CD4-positive, alpha-beta T cell treated with Interleukin-17A for 1 hour (primary cell): ENCODE measurements around the gene COA1.
"Not testable (repeated sequence)": the region's sequence is repeated elsewhere in the genome, so short reads cannot be mapped to it uniquely, and the experiment has no call there.

ENCODE experiments used
- DNase-seq: peaks from one replicate; pipeline ENCODE4 v3.0.0-alpha.2; 2020

Gene COA1

DNA sequence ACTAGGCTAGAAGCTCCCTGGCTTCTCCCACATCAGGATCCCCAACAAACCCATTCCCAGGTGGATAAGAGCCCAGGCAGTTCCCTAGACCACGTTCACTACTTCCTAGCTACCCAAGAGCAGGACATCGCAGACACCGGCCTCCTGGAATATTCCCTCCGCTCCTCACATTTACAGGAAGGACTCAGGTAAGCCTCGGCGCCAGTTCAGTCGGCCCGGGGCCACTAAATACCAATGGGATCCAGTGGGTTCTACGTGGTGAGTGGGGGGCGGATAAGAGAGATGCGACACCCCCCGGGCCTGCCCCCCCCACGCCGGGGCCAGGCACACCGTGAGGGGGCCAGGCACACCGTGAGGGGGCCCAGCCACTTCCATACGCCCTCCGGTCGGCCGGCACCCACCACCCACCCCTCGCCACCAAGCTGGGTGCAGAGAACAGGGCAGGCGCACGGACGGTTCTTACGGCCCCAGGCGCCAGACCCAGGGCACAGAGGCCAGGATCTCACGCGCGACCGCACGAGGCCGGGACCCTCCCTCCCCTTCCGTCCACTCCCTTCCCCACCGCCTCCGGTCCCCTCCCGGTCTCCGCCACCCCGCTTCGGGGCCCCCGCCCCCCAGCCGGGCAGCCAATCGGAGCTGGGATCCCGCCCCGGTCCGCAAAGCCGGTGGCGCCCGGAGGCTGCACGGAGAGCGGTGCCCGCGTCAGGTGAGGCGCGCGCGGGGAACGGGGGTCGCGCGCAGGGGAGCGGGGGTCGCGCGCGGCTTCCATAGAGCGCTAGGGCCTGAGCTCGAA lies 28.9 kb upstream of the COA1 start, which contains the start of gene BLVRA:
Gene BLVRA, plus strand, starts transcription at position 652 of the 793 bp plus-strand sequence. CDS start 12,479 bp downstream, outside the sequence.
- peak; percentile 75 for DNase-seq

DNA sequence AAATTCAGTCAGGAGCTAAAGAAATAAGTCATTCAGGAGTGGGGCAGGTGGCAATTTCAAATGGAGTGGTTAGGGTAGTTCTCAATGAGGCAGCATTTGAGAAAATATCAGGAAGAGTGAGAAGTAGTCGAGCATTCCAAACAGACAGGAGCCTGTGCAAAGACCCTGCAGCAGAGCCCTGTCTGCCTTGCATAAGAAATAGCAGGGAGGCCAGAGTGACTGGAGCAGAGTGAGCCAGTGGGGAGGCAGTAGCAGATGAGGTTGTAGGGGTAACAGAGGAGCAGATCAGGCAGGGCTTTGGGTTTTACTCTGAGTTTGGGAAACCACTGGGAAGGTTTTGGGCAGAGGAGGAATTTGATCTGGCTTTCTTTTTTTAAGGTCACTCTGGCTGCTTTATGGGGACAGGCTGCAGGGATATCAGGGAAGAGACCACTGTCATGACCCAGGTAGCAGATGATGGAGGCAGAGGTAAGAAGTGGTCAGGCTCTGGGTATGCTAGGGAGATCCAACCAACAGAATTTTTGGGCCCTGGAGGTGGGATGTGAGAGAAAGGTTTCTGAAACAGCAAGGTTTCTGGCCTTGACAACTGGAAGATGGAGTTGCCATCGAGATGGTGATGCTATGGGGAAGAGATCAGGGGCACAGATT lies 27.9 kb upstream of the COA1 start:
- no peak for DNase-seq

DNA sequence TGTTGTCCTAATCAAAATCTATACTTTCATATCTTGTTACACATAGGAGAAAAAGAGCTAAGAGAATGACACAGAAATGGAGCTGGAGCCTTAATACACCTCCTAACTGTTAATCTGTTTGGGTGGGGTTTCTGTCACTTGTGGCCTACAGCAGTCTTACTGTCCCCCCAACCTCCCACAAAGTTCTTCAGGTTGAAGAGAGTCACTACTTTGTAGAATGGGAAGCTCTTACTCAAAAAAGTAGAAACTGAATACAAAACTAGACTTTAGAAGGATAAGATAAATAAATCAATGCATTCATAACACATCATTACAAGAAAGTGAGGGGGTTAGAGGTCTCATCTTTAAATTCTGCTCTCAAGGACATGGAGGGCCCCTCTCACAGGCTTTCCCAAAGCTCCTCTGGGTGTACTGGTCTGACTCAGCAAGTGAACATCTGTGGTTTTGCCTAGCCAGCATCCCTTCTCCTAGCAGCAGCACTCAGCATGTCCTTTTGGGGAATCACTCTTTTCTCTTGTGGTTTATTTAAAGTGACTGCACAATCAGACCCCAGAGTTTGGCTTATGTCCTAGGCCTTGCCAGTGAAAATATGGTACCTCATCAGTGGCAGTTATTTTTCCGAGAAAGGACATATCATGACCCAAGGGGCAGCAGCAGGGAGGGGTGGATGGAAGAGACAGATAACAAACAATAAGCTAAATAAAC lies 27.2 kb upstream of the COA1 start:
- no peak for DNase-seq

DNA sequence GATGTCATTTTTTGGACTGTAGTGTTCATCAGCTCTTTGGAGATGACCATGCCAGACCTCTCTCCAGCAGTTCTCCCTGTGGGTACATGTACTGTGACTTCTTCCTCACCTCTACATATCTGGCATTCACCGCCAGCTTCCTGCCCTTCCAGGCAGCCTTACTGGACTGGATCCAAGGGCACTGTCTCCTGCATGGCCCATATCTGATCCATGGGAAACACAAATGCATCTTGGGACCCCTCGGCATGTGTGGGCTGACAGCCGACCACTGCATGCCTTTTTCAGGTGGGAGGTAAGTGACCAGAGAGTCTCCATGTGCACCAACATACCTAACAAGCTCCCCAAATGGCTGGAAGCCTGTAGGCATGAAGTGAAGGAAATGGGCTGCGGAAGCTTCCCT lies 25.3 kb upstream of the COA1 start:
- no peak for DNase-seq

DNA sequence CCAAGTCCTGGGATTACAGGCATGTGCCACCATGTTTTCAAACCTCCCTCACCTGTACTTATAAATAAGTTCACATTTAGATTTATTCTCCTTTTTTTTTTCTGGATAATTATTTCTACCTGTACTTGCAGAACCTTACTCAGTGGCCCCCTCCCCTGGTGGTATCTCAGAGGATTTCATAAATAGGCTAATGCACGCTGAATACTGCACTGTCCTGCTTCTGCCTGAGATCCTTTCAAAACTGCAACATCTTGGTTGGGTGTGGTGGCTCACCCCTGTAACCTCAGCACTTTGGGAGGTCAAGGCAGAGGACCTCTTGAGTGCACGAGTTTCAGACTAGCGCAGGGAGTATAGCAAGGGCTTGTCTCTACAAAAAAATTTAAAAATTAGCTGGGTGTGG lies 24.5 kb upstream of the COA1 start:
- no peak for DNase-seq

DNA sequence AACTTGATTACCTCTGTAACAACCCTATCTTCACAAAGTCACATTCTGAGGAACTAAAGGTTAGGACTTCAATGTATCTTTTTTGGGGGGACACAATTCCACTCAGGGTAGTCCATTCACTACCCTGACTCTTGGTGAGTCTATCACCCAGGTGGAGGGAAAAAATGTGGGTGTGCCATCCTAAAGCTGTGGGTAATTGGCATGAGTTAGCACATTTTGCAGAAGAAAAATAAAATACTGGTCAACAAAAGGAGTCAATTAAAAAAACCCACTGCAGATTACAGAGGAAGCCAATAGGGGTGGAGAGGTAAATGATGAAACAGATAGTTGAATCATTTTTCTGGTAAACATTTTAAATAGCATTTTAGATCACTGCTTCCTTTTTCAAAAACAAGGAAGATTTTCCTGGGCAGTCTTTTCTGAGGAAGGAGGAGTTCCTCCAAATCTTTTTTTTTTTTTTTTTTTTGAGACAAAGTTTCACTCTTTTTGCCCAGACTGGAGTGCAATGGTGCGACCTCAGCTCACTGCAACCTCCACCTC lies 24.0 kb upstream of the COA1 start:
- no peak for DNase-seq

DNA sequence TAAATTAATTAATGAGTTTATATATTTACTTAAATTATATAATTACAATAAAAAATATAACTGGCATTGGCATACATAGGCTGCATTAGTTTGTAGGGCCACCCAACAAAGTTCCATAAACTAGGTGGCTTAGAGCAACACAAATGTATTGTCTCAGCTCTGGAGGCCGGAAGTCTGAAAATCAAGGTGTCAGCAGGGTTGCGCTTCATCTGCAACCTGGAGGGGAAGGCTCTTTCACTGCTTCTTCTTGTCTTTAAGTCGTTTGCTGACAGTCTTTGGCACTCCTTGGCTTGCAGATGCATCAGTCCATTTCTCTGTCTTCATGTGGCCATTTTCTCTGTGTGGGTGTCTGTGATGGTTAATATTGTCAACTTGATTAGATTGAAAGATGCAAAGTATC lies 23.1 kb upstream of the COA1 start:
- no peak for DNase-seq

DNA sequence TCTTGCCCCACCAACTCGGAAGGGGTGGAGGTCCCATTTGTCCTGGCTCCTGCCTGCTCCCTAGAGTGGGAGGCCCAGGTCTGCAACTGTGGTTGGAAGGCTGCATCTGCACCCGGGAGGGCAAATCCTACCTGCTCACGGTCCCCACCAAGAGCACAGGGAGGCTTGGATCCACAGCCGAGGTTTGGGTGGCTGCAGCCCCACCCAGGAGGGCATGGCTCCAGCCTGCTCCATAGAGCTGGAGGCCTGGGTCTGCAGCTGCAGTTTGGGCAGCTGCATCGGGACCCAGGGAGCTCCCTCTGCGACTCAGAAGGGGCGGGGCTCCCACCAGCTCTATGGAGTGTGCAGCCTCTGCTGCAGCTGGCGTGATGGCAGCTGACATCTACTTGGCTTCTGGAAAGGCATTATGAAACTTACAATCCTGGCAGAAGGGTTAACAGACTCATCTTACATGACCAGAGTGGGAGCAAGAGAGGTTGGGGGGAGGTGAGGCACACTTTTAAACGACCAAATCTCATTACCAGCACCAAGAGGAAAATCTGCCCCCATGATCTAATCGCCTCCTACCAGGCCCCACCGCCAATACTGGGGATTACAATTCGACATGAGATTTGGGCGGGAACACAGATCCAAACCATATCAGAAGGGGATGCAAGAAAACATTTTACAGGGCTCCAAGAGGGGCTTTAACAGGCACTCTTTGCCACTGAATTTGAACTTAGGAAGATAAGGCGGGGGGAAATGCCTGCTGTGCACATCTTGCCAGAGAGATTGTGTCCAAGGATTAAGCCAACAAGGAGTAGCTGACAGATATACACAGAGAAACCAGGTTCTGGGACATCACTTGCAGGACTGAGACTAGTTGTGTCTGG lies 20.9 kb upstream of the COA1 start:
- DNase-seq = no peak

DNA sequence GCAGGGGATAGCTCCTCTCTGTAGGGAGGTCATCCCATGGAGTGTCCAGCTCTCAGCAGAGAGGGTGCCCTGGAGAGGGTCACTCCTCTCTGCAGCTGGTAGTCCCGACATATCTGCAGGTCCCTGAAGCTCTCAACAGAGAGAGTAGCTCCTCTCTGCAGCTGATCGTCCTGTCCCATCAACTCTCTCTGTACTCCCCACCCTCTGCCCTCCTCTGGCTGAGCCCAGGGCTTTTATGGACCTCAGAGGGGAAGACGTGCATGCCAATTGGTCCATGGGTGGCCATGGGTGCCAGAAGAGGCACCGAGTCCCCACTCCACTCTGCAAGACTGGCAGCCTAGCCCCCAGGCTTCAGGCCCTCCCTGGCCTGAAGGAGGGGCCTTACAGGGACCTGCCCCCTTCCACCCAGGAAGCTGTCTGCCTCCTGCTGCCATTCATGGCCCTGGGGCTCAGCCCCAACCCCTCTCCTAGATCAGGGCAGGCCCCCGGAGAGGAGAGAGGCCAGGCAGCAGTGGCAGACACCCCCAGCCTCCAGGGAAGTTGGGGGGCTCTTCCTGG lies 20.1 kb upstream of the COA1 start:
- no peak for DNase-seq

DNA sequence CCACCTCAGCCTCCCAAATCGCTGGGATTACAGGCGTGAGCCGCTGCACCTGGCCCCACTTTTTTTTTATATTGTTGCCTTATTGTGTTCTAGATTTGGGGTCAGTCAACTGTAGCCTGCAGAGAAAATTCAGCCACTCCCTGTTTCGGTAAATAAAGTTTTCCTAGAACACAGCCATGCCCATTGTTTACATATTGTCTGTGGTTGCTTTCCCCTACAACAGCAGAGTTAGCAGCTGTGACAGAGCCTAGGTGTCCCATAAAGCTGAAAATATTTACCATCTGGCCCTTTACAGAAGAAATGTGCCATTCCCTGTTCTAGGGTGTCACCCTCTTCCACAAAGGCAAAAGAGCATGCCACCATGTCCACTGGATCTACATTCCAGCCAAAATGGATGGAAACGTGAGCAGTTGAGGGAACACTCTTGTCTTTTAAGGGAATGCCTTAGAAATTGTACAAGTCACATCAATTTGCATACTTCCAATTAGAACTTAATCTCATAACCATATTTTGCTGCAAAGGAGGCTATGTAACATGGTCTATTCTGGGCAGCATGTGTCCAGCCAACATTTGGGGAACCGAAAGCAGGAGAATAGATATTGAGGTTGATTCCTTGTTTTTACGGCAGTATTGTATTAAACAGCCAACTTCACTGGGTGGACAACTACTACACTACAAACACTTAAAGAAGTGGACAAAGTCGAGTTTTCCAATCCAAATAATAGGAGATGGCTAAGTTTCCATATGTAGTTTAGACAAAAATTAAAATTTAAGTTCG lies 18.2 kb upstream of the COA1 start:
- DNase-seq = no peak

DNA sequence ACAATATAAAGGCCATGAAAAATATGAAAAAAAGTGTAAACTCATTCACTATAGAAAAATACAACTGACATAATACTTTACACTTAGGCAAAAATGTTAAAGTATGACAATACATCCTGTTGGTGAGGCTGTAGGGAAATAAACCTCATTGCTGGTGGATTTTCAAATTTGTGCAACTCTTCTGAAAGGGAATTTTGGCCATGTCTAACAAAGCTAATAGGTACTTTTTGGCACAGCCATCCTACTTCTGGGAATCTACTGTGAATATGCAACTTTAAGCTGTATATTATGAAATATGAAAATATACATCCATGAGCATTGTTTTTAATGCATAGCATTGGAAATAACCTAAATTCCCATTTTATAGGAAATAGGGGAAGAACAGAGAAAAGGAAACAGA lies 13.4 kb upstream of the COA1 start:
- DNase-seq = no peak

DNA sequence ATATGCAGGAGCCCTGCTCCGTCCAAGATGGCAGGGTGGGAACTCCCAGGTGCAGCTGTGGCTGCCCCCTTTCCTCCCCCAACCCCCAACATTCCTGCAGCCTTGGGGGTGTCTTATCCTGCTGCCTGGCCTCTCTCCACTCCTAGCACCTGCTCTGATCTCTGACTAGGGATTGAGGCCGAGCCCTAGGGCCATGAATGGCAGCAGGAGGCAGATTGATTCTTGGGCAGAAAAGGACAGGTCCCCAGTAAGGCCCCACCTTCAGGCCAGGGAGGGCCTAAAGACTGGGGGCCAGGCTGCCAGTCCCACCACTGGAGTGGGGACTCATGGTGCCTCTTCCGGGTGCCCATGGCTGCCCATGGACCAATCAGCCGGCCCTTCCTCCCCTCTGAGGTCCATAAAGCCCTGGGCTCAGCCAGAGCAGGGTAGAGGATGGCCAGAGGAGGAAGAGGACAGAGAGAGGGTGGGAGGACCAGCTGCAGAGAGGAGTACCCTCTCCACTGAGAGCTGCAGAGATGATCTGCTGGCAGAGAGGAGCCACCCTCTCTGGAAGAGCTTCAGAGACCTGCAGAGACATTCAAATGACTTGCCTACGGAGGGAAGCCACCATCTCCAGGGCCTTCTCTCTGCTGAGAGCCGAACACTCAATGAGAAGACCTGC lies 8.3 kb upstream of the COA1 start:
- no peak for DNase-seq

DNA sequence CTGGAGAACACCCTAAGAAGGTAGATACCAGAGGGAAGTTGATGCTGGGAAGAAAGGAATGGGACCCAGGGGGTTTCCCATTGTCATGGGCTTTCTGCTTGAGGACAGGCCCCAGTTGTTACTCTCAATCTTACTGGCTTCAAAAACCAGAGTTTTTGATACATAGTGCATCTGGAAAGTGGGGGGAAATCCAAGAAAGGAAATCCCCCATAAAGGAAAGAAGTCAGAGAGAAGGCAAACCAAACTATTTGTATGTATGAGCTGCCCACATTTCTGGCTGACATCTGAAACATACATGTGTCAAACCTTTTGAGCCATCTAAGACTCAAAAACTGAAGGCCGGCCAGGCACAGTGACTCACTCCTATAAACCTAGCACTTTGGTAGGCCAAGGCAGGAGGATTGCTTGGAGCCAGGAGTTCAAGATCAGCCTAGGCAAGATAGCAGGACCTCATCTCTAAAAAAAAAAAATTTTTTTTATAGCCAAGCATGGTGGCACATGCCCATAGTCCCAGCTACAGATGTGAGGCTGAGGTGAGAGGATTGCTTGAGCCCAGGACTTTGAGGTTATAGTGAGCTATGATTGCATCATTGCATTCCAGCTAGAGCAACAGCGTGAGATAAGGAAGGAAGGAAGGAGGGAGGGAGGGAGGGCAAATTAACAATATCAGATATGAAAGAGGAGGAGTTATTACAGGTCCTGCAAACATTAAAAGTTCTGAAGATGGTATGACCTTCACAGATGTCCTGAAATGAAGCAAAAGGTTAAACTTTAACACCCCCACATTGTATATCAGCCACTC lies 6.7 kb upstream of the COA1 start:
- DNase-seq = no peak

DNA sequence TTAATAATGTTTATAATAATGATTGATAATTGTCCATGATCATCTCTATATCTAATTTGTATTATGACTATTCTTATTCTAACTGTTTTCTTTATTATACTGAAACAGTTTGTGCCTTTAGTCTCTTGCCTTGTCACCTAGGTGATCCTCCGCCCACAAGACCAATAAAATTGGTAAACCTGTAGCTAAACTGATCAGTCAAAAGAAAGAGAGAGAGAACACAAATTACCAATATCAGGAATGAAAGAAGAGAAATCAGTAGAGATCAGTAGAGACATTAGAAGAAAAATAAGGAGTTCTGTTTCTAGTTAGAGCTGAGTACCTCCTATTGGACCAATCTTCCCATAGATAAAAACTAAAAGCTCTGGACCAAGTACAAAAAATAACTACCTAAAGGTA lies 6.1 kb upstream of the COA1 start:
- no peak for DNase-seq

DNA sequence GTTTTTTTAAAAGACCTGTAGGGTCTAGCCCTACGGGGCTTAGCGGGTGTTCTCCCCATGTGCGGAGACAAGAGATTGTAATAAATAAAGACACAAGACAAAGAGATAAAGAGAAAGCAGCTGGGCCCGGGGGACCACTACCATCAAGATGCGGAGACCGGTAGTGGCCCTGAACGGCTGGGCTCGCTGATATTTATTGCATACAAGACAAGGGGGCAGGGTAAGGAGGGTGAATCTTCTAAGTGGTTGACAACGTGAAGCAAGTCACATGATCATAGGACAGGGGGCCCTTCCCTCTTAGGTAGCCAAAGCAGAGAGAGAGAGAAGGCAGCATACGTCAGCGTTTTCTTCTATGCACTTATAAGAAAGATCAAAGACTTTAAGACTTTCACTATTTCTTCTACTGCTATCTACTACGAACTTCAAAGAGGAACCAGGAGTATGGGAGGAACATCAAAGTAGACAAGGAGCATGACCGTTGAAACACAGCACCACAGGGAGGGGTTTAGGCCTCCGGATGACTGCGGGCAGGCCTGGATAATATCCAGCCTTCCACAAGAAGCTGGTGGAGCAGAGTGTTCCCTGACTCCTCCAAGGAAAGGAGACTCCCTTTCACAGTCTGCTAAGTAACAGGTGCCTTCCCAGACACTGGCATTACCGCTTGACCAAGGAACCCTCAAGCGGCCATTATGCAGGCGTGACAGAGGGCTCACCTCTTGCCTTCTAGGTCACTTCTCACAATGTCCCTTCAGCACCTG lies 5.4 kb upstream of the COA1 start:
- peak; percentile 22 for DNase-seq

DNA sequence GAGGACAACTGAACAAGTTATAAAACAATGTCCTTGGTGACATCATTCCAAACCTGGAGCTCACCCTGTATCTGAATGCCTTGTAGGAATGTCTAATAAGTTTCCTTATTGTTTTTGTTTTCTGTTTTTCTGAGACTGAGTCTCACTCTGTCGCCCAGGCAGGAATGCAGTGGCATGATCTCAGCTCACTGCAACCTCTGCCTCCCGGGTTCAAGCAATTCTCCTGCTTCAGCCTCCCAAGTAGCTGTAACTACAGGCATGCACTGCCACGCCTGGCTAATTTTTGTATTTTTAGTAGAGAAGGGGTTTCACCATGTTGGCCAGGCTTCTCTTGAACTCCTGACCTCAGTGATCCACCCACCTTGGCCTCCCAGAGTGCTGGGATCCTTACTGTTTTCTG lies 2.2 kb upstream of the COA1 start:
- not testable (repeated sequence) for DNase-seq

DNA sequence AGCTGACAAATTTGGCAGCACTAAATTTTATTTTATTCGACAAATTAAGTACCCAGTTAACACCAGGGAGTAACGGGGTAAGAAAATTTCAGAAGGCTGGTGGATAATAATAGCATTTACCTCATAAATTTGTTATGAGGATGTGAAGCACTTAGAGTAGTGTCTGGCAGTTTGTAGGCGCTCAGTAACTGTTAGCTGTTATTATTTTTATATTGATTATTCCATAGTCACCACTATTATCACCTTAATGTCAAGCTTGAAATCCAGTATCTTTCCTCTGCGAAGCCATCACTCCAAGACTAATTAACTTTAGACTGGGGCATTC lies 563 bp upstream of the COA1 start:
- no peak for DNase-seq

DNA sequence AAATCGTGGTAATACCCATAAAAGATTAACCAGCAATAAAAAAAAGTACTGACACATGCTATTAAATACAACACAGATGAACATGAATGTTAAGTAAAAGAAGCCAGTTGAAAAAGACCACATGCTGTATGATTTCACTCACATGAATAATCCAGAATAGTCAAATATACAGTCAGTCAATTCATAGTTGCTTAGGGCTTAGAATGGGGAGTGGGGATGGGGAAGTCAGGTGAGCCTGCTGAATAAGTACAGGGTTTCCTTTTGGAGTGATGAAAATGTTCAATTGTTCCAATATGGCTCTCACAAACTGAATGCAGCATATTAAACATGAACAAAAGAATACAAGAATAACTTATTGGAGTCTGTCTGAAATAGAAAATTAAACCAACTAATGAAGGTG lies 1.8 kb downstream of the COA1 start:
- no peak for DNase-seq

DNA sequence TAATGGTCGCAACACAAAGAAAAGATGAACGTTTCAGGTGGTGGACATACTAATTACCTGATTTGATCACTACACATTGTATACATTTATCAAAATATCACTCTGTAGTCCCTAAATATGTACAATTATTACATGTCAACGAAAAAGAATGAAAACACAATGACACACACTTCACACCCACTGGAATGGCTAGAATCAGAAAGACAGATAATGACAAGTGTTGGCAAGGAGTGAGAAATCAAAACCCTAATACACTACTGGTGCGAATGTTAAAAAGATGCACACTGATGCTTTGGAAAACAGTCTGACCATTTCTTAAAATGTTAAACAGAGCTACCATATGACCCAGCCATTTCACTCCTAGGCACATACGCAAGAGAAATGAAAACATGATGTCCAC lies 2.3 kb downstream of the COA1 start:
- DNase-seq = no peak

DNA sequence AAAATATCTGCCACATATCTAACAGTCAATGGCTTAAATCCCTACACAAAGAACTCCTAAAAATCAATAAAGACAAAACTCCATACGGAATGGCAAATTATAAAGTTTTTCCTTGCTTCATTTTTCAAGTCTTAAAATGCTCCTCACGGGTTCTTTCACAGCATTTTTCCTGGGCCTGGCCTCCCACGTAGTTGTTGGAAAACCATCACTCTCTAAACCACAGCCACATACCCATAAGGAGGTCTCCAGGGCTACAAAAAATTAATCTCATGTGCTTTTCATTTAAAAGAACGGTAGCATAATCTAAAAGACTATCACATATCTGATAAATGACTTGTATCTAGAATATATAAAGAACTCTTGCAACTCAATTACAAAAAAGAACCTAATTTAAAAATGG lies 2.9 kb downstream of the COA1 start:
- no peak for DNase-seq
